NCI-H82 (cell line): ENCODE results near the gene SPAG16.
"Not testable (repeated sequence)": the region's sequence is repeated elsewhere in the genome, so short reads cannot be mapped to it uniquely, and the experiment has no call there.

Experiments used
- DNase-seq: peaks from one replicate; lab custom pipeline; 2025; lab: John Stamatoyannopoulos, UW

Gene SPAG16

GRCh38 chr2:213818436-213818835 is 534.2 kb downstream of the SPAG16 start:
- DNase-seq = no peak

GRCh38 chr2:213834331-213834730 is 550.1 kb downstream of the SPAG16 start:
- no peak for DNase-seq

- DNase-seq = no peak
Observed at GRCh38 chr2:213834746-213835145, 550.5 kb downstream of the SPAG16 start.

GRCh38 chr2:213846856-213847255 is 562.6 kb downstream of the SPAG16 start:
- no peak for DNase-seq

- DNase-seq = no peak
Observed at GRCh38 chr2:213847316-213847715, 563.1 kb downstream of the SPAG16 start.

- DNase-seq = no peak
Observed at GRCh38 chr2:213848631-213849030, 564.4 kb downstream of the SPAG16 start.

- no peak for DNase-seq
Observed at GRCh38 chr2:213861638-213862037, 577.4 kb downstream of the SPAG16 start.

- peak; percentile 43 for DNase-seq
Observed at GRCh38 chr2:213862407-213863076, 578.3 kb downstream of the SPAG16 start.

- DNase-seq = peak; percentile 93
Observed at GRCh38 chr2:213863541-213863940, 579.3 kb downstream of the SPAG16 start.

GRCh38 chr2:213868526-213868925 is 584.3 kb downstream of the SPAG16 start:
- no peak for DNase-seq

GRCh38 chr2:213885485-213885884 is 601.2 kb downstream of the SPAG16 start:
- DNase-seq = no peak

- no peak for DNase-seq
Observed at GRCh38 chr2:213914510-213914909, 630.2 kb downstream of the SPAG16 start.

- DNase-seq = no peak
Observed at GRCh38 chr2:213920014-213920413, 635.8 kb downstream of the SPAG16 start.

GRCh38 chr2:213923543-213923942 is 639.3 kb downstream of the SPAG16 start:
- DNase-seq = no peak

- peak; percentile 48 for DNase-seq
Observed at GRCh38 chr2:213934560-213934959, 650.3 kb downstream of the SPAG16 start.

- no peak for DNase-seq
Observed at GRCh38 chr2:213958086-213958485, 673.8 kb downstream of the SPAG16 start.

- no peak for DNase-seq
Observed at GRCh38 chr2:213959589-213959988, 675.3 kb downstream of the SPAG16 start.

GRCh38 chr2:213971536-213971935 is 687.3 kb downstream of the SPAG16 start:
- DNase-seq = no peak

- no peak for DNase-seq
Observed at GRCh38 chr2:213980883-213981282, 696.6 kb downstream of the SPAG16 start.

GRCh38 chr2:213989207-213989606 is 704.9 kb downstream of the SPAG16 start:
- DNase-seq = no peak

GRCh38 chr2:213991453-213992108 is 707.3 kb downstream of the SPAG16 start:
- DNase-seq = no peak

- DNase-seq = no peak
Observed at GRCh38 chr2:213995400-213996105, 711.3 kb downstream of the SPAG16 start.

GRCh38 chr2:213998976-213999375 is 714.7 kb downstream of the SPAG16 start:
- DNase-seq = not testable (repeated sequence)
